Left lobe of liver (tissue), 2 donors: Measurements from ENCODE around the gene ZNF784. TPM values are rescaled to one million over a fixed set of nuclear protein-coding genes. Genes with fewer than 3 reads are reported as not detected.
"Not testable (repeated sequence)": the region's sequence is repeated elsewhere in the genome, so short reads cannot be mapped to it uniquely, and the experiment has no call there.

Experiments
- ATAC-seq: fragments of 200-7000 bp; cut with Tn5 transposase; one replicate; pipeline ENCODE4 v1.9.1; 2020; ENCODE audit warnings: mild to moderate bottlenecking, moderate library complexity
- DNase-seq: peaks from one replicate; pipeline ENCODE4 v3.0.0-alpha.2; 2020; ENCODE audit warnings: low spot score
- total RNA-seq: library from RNA; stranded (reverse); gene quantifications from one replicate; pipeline ENCODE4 v1.2.1, GENCODE V29; 2021
- donor health status: DM: no; HTN: no; CAD: no; lungs with moderate emphysema.
- donor health status: DM: no; HTN: yes; CAD: no.

ZNF784 gene
- total RNA-seq, 1 donor from 2014 or later = 5.3 TPM

- ATAC-seq (no peak), DNase-seq (no peak)
Observed at GRCh38 chr19:55590109-55590508, 34.3 kb downstream of the ZNF784 start.

- no peak for DNase-seq
Observed at GRCh38 chr19:55588738-55589137, 35.6 kb downstream of the ZNF784 start.

GRCh38 chr19:55586976-55587668 is 37.2 kb downstream of the ZNF784 start:
- peak; percentile 93 for ATAC-seq
- peak; percentile 95 for DNase-seq

More at GRCh38 chr19:55588738-55589137, 35.6 kb downstream of the ZNF784 start:
- ATAC-seq = no peak

- ATAC-seq = peak; percentile 27
- no peak for DNase-seq
Observed at GRCh38 chr19:55585658-55586339, 38.6 kb downstream of the ZNF784 start.

- no peak for ATAC-seq
- no peak for DNase-seq
Observed at GRCh38 chr19:55584871-55585270, 39.5 kb downstream of the ZNF784 start.

GRCh38 chr19:55583897-55584296 is 40.5 kb downstream of the ZNF784 start:
- peak; percentile 14 for ATAC-seq
- DNase-seq = not testable (repeated sequence)

- not testable (repeated sequence) for DNase-seq, ATAC-seq
Observed at GRCh38 chr19:55582284-55582683, 42.1 kb downstream of the ZNF784 start.

- peak; percentile 12 for ATAC-seq
Observed at GRCh38 chr19:55581823-55582223, 42.5 kb downstream of the ZNF784 start.

GRCh38 chr19:55581145-55581822 is 43.1 kb downstream of the ZNF784 start:
- DNase-seq (no peak), ATAC-seq (peak; percentile 50)

More at GRCh38 chr19:55581823-55582223, 42.5 kb downstream of the ZNF784 start:
- DNase-seq = no peak

- ATAC-seq = peak; percentile 78
- DNase-seq = peak; percentile 77
Observed at GRCh38 chr19:55580628-55581144, 43.7 kb downstream of the ZNF784 start, which contains the start of gene ZNF579. TSS of gene ZNF579 (minus strand) at chr19:55580848. CDS start at chr19:55579639, 1,209 bp downstream.

GRCh38 chr19:55579766-55580621 is 44.4 kb downstream of the ZNF784 start:
- ATAC-seq (peak; percentile 7), DNase-seq (no peak)

- DNase-seq (no peak), ATAC-seq (no peak)
Observed at GRCh38 chr19:55578761-55579747, 45.3 kb downstream of the ZNF784 start.

GRCh38 chr19:55578031-55578760 is 46.2 kb downstream of the ZNF784 start:
- DNase-seq = no peak
- no peak for ATAC-seq

GRCh38 chr19:55576746-55577145 is 47.6 kb downstream of the ZNF784 start:
- ATAC-seq = no peak

GRCh38 chr19:55573929-55574328 is 50.4 kb downstream of the ZNF784 start:
- ATAC-seq, DNase-seq: not testable (repeated sequence)

More at GRCh38 chr19:55576746-55577145, 47.6 kb downstream of the ZNF784 start:
- DNase-seq = no peak
